Mesodermal cell (in vitro differentiated cells): Measurements from ENCODE around the gene PLA2G2C.
"Not testable (repeated sequence)": the region's sequence is repeated elsewhere in the genome, so short reads cannot be mapped to it uniquely, and the experiment has no call there.

Experiments used
- H3K27ac ChIP-seq: 2 replicates; pipeline ENCODE4 v1.7.0; 2013; ENCODE audit warnings: mild to moderate bottlenecking, low read depth, low read length, moderate library complexity; ENCODE audit not compliant: severe bottlenecking
- H3K36me3 ChIP-seq: 2 replicates; pipeline ENCODE4 v1.7.1; 2013; ENCODE audit warnings: mild to moderate bottlenecking, low read length, moderate library complexity; ENCODE audit not compliant: control insufficient read depth, insufficient read depth
- H3K4me1 ChIP-seq: one replicate; pipeline ENCODE4 v1.7.1; 2013; ENCODE audit warnings: mild to moderate bottlenecking, low read length; ENCODE audit not compliant: insufficient read depth, control insufficient read depth, poor library complexity, severe bottlenecking
- H3K4me3 ChIP-seq: 2 replicates; pipeline ENCODE4 v1.7.0; 2013; ENCODE audit warnings: low read length, control low read depth, mild to moderate bottlenecking; ENCODE audit not compliant: insufficient read depth, poor library complexity, severe bottlenecking; ENCODE audit errors: extremely low read depth
- H3K9me3 ChIP-seq: 2 replicates; pipeline ENCODE4 v1.7.1; 2013; ENCODE audit warnings: mild to moderate bottlenecking, low read length, moderate library complexity; ENCODE audit not compliant: control insufficient read depth
- WGBS, 2 experiments: methylation state at CpG; one replicate each; pipeline ENCODE4 v1.1.5; 2013; ENCODE audit warnings: missing lambda C conversion rate in 2 of 2; ENCODE audit not compliant: insufficient coverage in 2 of 2; 5-methylcytosine and 5-hydroxymethylcytosine counted together

Gene PLA2G2C

DNA sequence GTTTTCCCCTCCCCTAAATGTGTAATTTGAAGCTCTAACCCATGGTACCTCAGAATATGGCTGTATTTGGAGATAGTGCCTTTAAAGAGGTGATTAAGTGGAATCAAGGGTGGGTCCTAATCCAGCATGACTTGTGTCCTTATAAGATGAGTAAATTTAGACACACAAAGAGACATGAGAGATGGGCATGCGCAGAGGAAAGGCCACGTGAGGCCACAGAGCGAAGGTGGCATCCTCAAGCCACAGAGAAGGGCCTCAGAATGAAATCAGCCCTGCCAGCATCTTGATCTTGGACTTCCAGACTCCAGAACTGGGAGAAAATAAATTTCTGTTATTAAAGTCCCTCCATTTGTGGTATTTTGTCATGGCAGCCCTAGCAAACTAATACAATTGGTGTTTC, 50.1 kb downstream of the PLA2G2C start:
- Histone ChIP-seq H3K36me3 (no peaks in the 10 kb centered on the region), H3K9me3 (no peaks in the 10 kb centered on the region), H3K4me1 (no peaks in the 10 kb centered on the region), H3K27ac (no peak overlapping the region), H3K4me3 (no peak overlapping the region)
- WGBS, 2 experiments, result 85 to 96% methylated on average over 3 of the region's 3 CpGs

DNA sequence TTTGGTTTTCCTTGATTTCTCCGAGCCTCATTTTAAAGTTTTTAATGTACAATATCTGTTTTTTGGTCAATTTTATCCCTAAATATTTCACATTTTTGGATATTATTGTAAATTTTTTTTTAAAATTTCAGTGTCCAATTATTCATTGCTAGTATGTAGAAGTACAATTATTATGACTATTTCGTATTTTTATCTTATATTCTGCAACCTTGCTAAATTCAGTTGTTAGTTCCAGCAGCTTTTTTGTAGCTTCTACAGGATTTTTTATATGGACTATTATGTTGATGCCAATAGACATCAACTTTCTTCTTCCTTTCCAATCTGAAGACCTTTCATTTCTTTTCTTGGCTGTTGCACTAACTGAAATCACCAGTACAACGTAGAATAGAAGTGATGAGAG, 51.3 kb downstream of the PLA2G2C start:
- no peak overlapping the region for H3K4me3 ChIP-seq
- no peaks in the 10 kb centered on the region for H3K4me1 ChIP-seq
- H3K9me3 ChIP-seq, result peaks cover 4% of the 10 kb centered on the region
- no peaks in the 10 kb centered on the region for H3K36me3 ChIP-seq
- WGBS, 2 experiments, result 100% methylated on average over 1 of the region's 3 CpGs; no CpG with 5 or more reads in 1 of the 2 experiments
- H3K27ac ChIP-seq, result no peak overlapping the region

- not testable (repeated sequence) for H3K9me3 ChIP-seq, H3K36me3 ChIP-seq, H3K4me1 ChIP-seq, H3K27ac ChIP-seq, H3K4me3 ChIP-seq
- 67 to 83% methylated on average over 1 to 2 of the region's 3 CpGs for WGBS, 2 experiments
Measured at GRCh38 chr1:20130518-20130917, 55.8 kb downstream of the PLA2G2C start.

DNA sequence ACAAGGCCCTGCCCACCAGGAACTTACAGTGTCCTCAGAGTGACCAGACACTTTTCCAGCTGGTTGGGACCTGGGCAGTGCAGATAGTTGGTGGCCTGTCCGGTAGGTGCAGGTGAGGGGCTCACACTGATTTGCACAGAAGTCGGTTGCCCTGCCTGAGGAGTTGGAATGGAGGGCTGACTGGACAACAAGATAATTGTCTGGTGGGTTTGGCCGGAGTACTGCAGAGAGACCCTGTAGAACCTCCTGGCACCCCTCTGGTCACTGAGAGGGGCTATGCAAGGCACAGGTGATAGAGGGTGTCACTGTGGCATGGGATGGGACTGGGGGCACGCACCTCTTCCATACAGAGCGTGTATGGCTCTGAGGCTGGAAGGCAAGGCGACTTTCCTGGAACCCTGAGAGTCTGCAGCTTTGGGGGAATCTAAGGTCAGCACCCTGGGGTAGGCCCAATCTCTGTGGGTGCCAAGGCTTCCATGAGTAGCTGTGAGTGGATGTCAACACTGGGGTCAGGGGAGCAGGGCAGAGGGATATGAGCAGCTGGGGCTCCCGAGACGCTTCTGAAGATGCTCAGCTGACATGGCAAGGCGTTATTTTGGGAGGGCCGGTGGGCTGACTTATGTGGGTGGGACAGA, 59.4 kb downstream of the PLA2G2C start:
- WGBS, 2 experiments, result 94 to 95% methylated on average over 6 to 10 of the region's 10 CpGs
- Histone ChIP-seq H3K9me3 (peaks cover 9% of the 10 kb centered on the region), H3K36me3 (no peaks in the 10 kb centered on the region), H3K4me3 (no peak overlapping the region), H3K27ac (no peak overlapping the region), H3K4me1 (no peaks in the 10 kb centered on the region)

- 82 to 87% methylated on average over 7 of the region's 9 CpGs for WGBS, 2 experiments
Measured at GRCh38 chr1:20126041-20126805, 60.1 kb downstream of the PLA2G2C start.

GRCh38 chr1:20125100-20125499, 61.2 kb downstream of the PLA2G2C start:
- H3K36me3 ChIP-seq, result no peaks in the 10 kb centered on the region
- H3K4me1 ChIP-seq, result no peaks in the 10 kb centered on the region
- 89 to 90% methylated on average over 4 to 9 of the region's 10 CpGs for WGBS, 2 experiments
- H3K27ac ChIP-seq, result no peak overlapping the region
- H3K9me3 ChIP-seq, result peaks cover 5% of the 10 kb centered on the region
- H3K4me3 ChIP-seq, result no peak overlapping the region

More at GRCh38 chr1:20126041-20126805, 60.1 kb downstream of the PLA2G2C start:
- H3K4me1 ChIP-seq, result no peaks in the 10 kb centered on the region
- H3K4me3 ChIP-seq, result no peak overlapping the region
- no peaks in the 10 kb centered on the region for H3K36me3 ChIP-seq
- H3K9me3 ChIP-seq, result peaks cover 9% of the 10 kb centered on the region
- no peak overlapping the region for H3K27ac ChIP-seq

- peaks cover under 1% of the 10 kb centered on the region for H3K9me3 ChIP-seq
- H3K4me1 ChIP-seq, result no peaks in the 10 kb centered on the region
- no peak overlapping the region for H3K4me3 ChIP-seq
- H3K27ac ChIP-seq, result no peak overlapping the region
- H3K36me3 ChIP-seq, result no peaks in the 10 kb centered on the region
- 96 to 100% methylated on average over 2 to 6 of the region's 7 CpGs for WGBS, 2 experiments
Measured at GRCh38 chr1:20124456-20125057, 61.8 kb downstream of the PLA2G2C start.

DNA sequence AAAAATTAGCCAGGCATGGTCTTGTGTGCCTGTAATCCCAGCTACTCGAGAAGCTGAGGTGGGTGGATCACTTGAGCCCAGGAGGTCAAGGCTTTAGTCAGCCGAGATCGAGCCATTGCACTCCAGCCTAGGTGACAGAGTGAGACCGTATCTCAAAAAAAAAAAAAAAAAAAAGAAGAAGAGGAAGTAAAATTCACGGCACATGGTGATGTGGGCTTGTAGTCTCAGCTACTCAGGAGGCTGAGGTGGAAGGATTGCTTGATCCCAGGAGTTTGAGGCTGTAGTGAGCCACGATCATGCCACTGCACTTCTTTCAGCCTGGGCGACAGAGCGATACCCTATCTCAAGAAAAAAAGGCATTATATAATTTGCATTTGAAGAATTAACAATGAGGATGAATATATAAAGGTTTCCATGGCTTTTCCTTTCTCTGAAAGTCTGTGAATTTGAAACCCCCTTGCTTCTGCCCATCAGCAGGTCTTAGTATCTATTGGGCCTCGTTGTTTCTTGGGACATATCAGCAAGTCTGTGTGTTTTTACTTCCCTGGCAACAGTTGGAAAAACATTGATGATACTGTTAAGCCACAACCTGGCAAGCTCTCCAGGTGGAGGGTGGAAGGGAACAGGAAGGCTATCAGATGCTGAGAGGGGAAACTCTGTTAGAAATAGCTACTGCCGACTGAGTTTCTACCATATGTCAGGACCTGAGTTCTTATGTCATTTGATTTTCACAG, 62.4 kb downstream of the PLA2G2C start:
- 84 to 96% methylated on average over 4 to 5 of the region's 10 CpGs for WGBS, 2 experiments
- no peaks in the 10 kb centered on the region for H3K4me1 ChIP-seq
- no peak overlapping the region for H3K4me3 ChIP-seq
- H3K27ac ChIP-seq, result no peak overlapping the region
- H3K9me3 ChIP-seq, result no peaks in the 10 kb centered on the region
- no peaks in the 10 kb centered on the region for H3K36me3 ChIP-seq

GRCh38 chr1:20120796-20121195, 65.5 kb downstream of the PLA2G2C start:
- no peaks in the 10 kb centered on the region for H3K9me3 ChIP-seq
- 95% methylated on average over 4 of the region's 4 CpGs for WGBS, 2 experiments
- H3K4me1 ChIP-seq, result no peaks in the 10 kb centered on the region
- H3K4me3 ChIP-seq, result no peak overlapping the region
- H3K27ac ChIP-seq, result no peak overlapping the region
- no peaks in the 10 kb centered on the region for H3K36me3 ChIP-seq

GRCh38 chr1:20119347-20119746, 67.0 kb downstream of the PLA2G2C start, which contains the start of gene PLA2G2D:
Gene PLA2G2D (minus strand): TSS chr1:20119536. CDS start chr1:20119498, 38 bp downstream.
- Histone ChIP-seq H3K4me3 (no peak within 1 kb of the TSS), H3K9me3 (no peaks in the 10 kb centered on the region), H3K36me3 (no peaks in the 10 kb centered on the region), H3K4me1 (no peaks in the 10 kb centered on the region), H3K27ac (no peak within 1 kb of the TSS)
- 100% methylated on average over 2 of the region's 2 CpGs; no CpG with 5 or more reads in 1 of the 2 experiments for WGBS, 2 experiments
